ENCODE results near the gene C6orf118.

DNA sequence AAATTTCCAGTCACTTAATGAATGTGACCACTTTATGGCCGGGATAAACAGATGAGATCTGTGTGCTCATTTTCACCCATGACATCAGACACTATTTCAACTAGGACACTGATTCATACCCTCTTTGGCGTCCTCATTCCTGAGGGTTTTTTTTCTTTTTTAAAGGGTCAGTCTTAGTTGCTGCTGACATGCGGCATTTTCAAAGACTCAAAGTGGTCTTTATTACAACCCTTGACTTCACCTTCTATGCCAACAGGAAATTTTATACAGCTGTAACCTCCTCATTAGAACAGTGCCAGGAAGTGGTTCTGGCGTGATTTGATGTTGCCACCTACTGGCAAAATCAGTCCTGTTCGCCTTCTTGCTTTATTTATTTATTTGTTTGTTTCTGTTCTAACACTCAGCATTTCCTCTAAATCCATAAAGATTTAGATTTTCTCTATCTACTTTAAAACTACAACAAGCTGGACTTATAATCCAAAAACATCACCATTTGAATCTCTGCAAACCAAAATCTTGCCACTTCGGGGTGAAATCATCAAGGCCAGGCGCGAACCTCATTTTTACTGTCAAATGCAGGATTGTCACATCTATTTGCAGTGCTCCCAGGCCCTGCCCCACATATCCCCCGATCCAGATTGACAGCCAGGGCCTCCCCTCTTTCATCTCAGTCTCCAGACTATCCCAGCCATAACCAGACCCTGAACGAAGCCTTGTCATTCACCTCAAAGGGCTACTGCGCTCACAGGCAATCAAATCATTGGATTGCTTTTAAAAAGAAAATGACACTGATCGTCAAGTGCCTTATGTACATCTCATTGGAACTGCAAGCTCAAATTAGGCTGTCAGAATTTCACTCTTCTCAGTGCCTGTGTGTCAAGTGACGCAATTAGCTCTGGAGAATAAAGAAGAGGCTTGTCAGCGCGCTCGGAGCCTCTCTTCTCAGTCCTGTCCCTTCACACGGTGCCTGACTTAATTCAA, 77.5 kb downstream of the C6orf118 start:
- TF ChIP-seq BRCA1 (IDR thresholded peaks at IDR 0.05) = no peak
- no peak for TF ChIP-seq BRCA1 (CRISPR knock-in tag; IDR thresholded peaks at IDR 0.05)
- TF ChIP-seq OTX1 (CRISPR knock-in tag; IDR thresholded peaks at IDR 0.05) = no peak
- TF ChIP-seq, protein P1, sequence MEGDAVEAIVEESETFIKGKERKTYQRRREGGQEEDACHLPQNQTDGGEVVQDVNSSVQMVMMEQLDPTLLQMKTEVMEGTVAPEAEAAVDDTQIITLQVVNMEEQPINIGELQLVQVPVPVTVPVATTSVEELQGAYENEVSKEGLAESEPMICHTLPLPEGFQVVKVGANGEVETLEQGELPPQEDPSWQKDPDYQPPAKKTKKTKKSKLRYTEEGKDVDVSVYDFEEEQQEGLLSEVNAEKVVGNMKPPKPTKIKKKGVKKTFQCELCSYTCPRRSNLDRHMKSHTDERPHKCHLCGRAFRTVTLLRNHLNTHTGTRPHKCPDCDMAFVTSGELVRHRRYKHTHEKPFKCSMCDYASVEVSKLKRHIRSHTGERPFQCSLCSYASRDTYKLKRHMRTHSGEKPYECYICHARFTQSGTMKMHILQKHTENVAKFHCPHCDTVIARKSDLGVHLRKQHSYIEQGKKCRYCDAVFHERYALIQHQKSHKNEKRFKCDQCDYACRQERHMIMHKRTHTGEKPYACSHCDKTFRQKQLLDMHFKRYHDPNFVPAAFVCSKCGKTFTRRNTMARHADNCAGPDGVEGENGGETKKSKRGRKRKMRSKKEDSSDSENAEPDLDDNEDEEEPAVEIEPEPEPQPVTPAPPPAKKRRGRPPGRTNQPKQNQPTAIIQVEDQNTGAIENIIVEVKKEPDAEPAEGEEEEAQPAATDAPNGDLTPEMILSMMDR (IDR thresholded peaks at IDR 0.05 in 2 of 3, conservative IDR thresholded peaks at IDR 0.05 in 1 of 3; ENCODE audit: insufficient read depth in 2 of 3, low read depth in 1 of 3, low read length in 3 of 3) = 0 out of 6 replicates have a peak, but pooled peaks of 2 of the 3 experiments have one; percentile 1 to 11
- TF ChIP-seq, protein P2, sequence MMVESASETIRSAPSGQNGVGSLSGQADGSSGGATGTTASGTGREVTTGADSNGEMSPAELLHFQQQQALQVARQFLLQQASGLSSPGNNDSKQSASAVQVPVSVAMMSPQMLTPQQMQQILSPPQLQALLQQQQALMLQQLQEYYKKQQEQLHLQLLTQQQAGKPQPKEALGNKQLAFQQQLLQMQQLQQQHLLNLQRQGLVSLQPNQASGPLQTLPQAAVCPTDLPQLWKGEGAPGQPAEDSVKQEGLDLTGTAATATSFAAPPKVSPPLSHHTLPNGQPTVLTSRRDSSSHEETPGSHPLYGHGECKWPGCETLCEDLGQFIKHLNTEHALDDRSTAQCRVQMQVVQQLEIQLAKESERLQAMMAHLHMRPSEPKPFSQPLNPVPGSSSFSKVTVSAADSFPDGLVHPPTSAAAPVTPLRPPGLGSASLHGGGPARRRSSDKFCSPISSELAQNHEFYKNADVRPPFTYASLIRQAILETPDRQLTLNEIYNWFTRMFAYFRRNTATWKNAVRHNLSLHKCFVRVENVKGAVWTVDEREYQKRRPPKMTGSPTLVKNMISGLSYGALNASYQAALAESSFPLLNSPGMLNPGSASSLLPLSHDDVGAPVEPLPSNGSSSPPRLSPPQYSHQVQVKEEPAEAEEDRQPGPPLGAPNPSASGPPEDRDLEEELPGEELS (CRISPR knock-in tag; IDR thresholded peaks at IDR 0.05; ENCODE audit: borderline replicate concordance) = no peak
- TF ChIP-seq, protein P3, sequence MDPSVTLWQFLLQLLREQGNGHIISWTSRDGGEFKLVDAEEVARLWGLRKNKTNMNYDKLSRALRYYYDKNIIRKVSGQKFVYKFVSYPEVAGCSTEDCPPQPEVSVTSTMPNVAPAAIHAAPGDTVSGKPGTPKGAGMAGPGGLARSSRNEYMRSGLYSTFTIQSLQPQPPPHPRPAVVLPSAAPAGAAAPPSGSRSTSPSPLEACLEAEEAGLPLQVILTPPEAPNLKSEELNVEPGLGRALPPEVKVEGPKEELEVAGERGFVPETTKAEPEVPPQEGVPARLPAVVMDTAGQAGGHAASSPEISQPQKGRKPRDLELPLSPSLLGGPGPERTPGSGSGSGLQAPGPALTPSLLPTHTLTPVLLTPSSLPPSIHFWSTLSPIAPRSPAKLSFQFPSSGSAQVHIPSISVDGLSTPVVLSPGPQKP (CRISPR knock-in tag; IDR thresholded peaks at IDR 0.05) = no peak
- TF ChIP-seq ZNF76 (CRISPR knock-in tag; IDR thresholded peaks at IDR 0.05; ENCODE audit: borderline replicate concordance) = no peak
- no peak for TF ChIP-seq NFIC (IDR thresholded peaks at IDR 0.05)

Data from K562 (cell line).